ENCODE results near the gene MARCO.

- TF ChIP-seq POLR2AphosphoS5 (IDR thresholded peaks at IDR 0.05), result no peak
- TF ChIP-seq POLR2A (IDR thresholded peaks at IDR 0.05), result no peak
These were observed 45.9 kb downstream of the MARCO start for GRCh38 chr2:118987886-118988285.

All from spleen (tissue), 3 donors.